ENCODE results near the gene ZC3H7B.

GRCh38 chr22:41344189-41344788 is 43.0 kb downstream of the ZC3H7B start:
- TF ChIP-seq, protein P1, sequence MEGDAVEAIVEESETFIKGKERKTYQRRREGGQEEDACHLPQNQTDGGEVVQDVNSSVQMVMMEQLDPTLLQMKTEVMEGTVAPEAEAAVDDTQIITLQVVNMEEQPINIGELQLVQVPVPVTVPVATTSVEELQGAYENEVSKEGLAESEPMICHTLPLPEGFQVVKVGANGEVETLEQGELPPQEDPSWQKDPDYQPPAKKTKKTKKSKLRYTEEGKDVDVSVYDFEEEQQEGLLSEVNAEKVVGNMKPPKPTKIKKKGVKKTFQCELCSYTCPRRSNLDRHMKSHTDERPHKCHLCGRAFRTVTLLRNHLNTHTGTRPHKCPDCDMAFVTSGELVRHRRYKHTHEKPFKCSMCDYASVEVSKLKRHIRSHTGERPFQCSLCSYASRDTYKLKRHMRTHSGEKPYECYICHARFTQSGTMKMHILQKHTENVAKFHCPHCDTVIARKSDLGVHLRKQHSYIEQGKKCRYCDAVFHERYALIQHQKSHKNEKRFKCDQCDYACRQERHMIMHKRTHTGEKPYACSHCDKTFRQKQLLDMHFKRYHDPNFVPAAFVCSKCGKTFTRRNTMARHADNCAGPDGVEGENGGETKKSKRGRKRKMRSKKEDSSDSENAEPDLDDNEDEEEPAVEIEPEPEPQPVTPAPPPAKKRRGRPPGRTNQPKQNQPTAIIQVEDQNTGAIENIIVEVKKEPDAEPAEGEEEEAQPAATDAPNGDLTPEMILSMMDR (conservative IDR thresholded peaks at IDR 0.05; ENCODE audit: low read depth in 2 of 2), result no peak
- no peak for TF ChIP-seq POLR2AphosphoS5 (IDR thresholded peaks at IDR 0.05; ENCODE audit: low read depth)
- TF ChIP-seq ZNF114 (CRISPR knock-in tag; IDR thresholded peaks at IDR 0.05), result no peak
- TF ChIP-seq EZH2phosphoT487 (IDR thresholded peaks at IDR 0.05; ENCODE audit: unreplicated experiment), result no peak
- no peak for TF ChIP-seq EZH2 (IDR thresholded peaks at IDR 0.05; ENCODE audit: low read depth, unreplicated experiment)
- no peak for TF ChIP-seq JUNB (IDR thresholded peaks at IDR 0.05; ENCODE audit: unreplicated experiment)
- no peak for TF ChIP-seq ETS1 (IDR thresholded peaks at IDR 0.05)
- TF ChIP-seq CREB1 (CRISPR knock-in tag; IDR thresholded peaks at IDR 0.05; ENCODE audit: low read depth), result no peak
- TF ChIP-seq, protein P2, sequence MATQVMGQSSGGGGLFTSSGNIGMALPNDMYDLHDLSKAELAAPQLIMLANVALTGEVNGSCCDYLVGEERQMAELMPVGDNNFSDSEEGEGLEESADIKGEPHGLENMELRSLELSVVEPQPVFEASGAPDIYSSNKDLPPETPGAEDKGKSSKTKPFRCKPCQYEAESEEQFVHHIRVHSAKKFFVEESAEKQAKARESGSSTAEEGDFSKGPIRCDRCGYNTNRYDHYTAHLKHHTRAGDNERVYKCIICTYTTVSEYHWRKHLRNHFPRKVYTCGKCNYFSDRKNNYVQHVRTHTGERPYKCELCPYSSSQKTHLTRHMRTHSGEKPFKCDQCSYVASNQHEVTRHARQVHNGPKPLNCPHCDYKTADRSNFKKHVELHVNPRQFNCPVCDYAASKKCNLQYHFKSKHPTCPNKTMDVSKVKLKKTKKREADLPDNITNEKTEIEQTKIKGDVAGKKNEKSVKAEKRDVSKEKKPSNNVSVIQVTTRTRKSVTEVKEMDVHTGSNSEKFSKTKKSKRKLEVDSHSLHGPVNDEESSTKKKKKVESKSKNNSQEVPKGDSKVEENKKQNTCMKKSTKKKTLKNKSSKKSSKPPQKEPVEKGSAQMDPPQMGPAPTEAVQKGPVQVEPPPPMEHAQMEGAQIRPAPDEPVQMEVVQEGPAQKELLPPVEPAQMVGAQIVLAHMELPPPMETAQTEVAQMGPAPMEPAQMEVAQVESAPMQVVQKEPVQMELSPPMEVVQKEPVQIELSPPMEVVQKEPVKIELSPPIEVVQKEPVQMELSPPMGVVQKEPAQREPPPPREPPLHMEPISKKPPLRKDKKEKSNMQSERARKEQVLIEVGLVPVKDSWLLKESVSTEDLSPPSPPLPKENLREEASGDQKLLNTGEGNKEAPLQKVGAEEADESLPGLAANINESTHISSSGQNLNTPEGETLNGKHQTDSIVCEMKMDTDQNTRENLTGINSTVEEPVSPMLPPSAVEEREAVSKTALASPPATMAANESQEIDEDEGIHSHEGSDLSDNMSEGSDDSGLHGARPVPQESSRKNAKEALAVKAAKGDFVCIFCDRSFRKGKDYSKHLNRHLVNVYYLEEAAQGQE (IDR thresholded peaks at IDR 0.05; ENCODE audit: unreplicated experiment), result no peak
- no peak for TF ChIP-seq STAT1 (IDR thresholded peaks at IDR 0.05; ENCODE audit: unreplicated experiment)
- TF ChIP-seq ZNF331 (CRISPR knock-in tag; IDR thresholded peaks at IDR 0.05; ENCODE audit: low read depth), result no peak
- TF ChIP-seq NANOG (IDR thresholded peaks at IDR 0.05; ENCODE audit: borderline replicate concordance), result no peak
- TF ChIP-seq, protein P3, sequence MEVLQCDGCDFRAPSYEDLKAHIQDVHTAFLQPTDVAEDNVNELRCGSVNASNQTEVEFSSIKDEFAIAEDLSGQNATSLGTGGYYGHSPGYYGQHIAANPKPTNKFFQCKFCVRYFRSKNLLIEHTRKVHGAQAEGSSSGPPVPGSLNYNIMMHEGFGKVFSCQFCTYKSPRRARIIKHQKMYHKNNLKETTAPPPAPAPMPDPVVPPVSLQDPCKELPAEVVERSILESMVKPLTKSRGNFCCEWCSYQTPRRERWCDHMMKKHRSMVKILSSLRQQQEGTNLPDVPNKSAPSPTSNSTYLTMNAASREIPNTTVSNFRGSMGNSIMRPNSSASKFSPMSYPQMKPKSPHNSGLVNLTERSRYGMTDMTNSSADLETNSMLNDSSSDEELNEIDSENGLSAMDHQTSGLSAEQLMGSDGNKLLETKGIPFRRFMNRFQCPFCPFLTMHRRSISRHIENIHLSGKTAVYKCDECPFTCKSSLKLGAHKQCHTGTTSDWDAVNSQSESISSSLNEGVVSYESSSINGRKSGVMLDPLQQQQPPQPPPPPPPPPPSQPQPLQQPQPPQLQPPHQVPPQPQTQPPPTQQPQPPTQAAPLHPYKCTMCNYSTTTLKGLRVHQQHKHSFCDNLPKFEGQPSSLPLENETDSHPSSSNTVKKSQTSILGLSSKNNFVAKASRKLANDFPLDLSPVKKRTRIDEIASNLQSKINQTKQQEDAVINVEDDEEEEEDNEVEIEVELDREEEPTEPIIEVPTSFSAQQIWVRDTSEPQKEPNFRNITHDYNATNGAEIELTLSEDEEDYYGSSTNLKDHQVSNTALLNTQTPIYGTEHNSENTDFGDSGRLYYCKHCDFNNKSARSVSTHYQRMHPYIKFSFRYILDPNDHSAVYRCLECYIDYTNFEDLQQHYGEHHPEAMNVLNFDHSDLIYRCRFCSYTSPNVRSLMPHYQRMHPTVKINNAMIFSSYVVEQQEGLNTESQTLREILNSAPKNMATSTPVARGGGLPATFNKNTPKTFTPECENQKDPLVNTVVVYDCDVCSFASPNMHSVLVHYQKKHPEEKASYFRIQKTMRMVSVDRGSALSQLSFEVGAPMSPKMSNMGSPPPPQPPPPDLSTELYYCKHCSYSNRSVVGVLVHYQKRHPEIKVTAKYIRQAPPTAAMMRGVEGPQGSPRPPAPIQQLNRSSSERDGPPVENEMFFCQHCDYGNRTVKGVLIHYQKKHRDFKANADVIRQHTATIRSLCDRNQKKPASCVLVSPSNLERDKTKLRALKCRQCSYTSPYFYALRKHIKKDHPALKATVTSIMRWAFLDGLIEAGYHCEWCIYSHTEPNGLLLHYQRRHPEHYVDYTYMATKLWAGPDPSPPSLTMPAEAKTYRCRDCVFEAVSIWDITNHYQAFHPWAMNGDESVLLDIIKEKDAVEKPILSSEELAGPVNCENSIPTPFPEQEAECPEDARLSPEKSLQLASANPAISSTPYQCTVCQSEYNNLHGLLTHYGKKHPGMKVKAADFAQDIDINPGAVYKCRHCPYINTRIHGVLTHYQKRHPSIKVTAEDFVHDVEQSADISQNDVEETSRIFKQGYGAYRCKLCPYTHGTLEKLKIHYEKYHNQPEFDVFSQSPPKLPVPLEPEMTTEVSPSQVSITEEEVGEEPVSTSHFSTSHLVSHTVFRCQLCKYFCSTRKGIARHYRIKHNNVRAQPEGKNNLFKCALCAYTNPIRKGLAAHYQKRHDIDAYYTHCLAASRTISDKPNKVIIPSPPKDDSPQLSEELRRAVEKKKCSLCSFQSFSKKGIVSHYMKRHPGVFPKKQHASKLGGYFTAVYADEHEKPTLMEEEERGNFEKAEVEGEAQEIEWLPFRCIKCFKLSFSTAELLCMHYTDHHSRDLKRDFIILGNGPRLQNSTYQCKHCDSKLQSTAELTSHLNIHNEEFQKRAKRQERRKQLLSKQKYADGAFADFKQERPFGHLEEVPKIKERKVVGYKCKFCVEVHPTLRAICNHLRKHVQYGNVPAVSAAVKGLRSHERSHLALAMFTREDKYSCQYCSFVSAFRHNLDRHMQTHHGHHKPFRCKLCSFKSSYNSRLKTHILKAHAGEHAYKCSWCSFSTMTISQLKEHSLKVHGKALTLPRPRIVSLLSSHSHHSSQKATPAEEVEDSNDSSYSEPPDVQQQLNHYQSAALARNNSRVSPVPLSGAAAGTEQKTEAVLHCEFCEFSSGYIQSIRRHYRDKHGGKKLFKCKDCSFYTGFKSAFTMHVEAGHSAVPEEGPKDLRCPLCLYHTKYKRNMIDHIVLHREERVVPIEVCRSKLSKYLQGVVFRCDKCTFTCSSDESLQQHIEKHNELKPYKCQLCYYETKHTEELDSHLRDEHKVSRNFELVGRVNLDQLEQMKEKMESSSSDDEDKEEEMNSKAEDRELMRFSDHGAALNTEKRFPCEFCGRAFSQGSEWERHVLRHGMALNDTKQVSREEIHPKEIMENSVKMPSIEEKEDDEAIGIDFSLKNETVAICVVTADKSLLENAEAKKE (CRISPR knock-in tag; IDR thresholded peaks at IDR 0.05), result no peak
